IMR-90 (cell line): ENCODE measurements around the gene KATNB1. TPM values are rescaled to one million over a fixed set of nuclear protein-coding genes. Genes with fewer than 3 reads are reported as not detected.

ENCODE experiments used
- ATAC-seq: fragments of 200-7000 bp; cut with Tn5 transposase; 2 replicates; pipeline ENCODE4 v1.9.1; 2020; ENCODE audit warnings: low read depth, mild to moderate bottlenecking, moderate library complexity
- BruUV-seq: library from RNA; stranded (reverse); fragments of 400-500 nt; replicated peaks from 2 replicates; lab custom pipeline; 2021; lab: Mats Ljungman, UMichigan
- CTCF ChIA-PET: fragments of 300-600 bp; formaldehyde crosslinking; extraction: SDS; loops from one replicate; lab custom pipeline; 2021; ENCODE audit warnings: antibody characterized with exemption; lab: Yijun Ruan, JAX
- POLR2A ChIA-PET: fragments of 300-600 bp; sonication (Branson Sonifier 250); formaldehyde crosslinking; loops from one replicate; lab custom pipeline; 2022; ENCODE audit warnings: antibody characterized with exemption; ENCODE audit not compliant: unreplicated experiment; lab: Charles Lee
- DNase-seq: peaks from one replicate; pipeline ENCODE4 v3.0.0; 2013
- H2AFZ ChIP-seq: replicated peaks from 2 replicates; pipeline ENCODE3; 2013; ENCODE audit warnings: low read length, mild to moderate bottlenecking; ENCODE audit not compliant: poor library complexity
- H2AK5ac ChIP-seq: 2 replicates; pipeline ENCODE4 v1.6.1; 2013; ENCODE audit warnings: low read depth, low read length, inconsistent platforms
- H2AK9ac ChIP-seq: replicated peaks from 2 replicates; pipeline ENCODE3; 2013; ENCODE audit warnings: mild to moderate bottlenecking, low read depth, low read length, moderate library complexity; ENCODE audit not compliant: poor library complexity
- H2BK120ac ChIP-seq: 2 replicates; pipeline ENCODE4 v1.6.1; 2013; ENCODE audit warnings: low read depth, low read length, inconsistent platforms
- H2BK15ac ChIP-seq: 3 replicates; pipeline ENCODE4 v1.6.1; 2013; ENCODE audit warnings: low read depth, low read length, inconsistent platforms
- H2BK20ac ChIP-seq: 2 replicates; pipeline ENCODE4 v1.6.1; 2013; ENCODE audit warnings: low read depth, mild to moderate bottlenecking, inconsistent platforms, low read length, moderate library complexity
- H2BK5ac ChIP-seq: 2 replicates; pipeline ENCODE4 v1.6.1; 2013; ENCODE audit warnings: mild to moderate bottlenecking, low read depth, low read length, inconsistent platforms; ENCODE audit not compliant: poor library complexity, severe bottlenecking
- H3K14ac ChIP-seq: replicated peaks from 2 replicates; pipeline ENCODE4 v1.6.1; 2013; ENCODE audit warnings: low read depth, low read length, inconsistent platforms
- H3K18ac ChIP-seq: 2 replicates; pipeline ENCODE4 v1.6.1; 2013; ENCODE audit warnings: low read depth, low read length, control low read depth
- H3K23ac ChIP-seq: 2 replicates; pipeline ENCODE4 v1.6.1; 2013; ENCODE audit warnings: low read depth, low read length, inconsistent platforms
- H3K27ac ChIP-seq: 2 replicates; pipeline ENCODE4 v1.5.1; 2013; ENCODE audit warnings: mild to moderate bottlenecking, control low read depth, low read length; ENCODE audit not compliant: insufficient read depth
- H3K27me3 ChIP-seq: 2 replicates; pipeline ENCODE4 v1.6.1; 2013; ENCODE audit warnings: low read length; ENCODE audit not compliant: control insufficient read depth, insufficient read depth
- H3K36me3 ChIP-seq: 2 replicates; pipeline ENCODE4 v1.6.1; 2013; ENCODE audit warnings: low read length, mixed read lengths; ENCODE audit not compliant: control insufficient read depth, insufficient read depth
- H3K4ac ChIP-seq: 2 replicates; pipeline ENCODE4 v1.6.1; 2013; ENCODE audit warnings: low read depth, low read length, inconsistent platforms
- H3K4me1 ChIP-seq: 2 replicates; pipeline ENCODE4 v1.6.1; 2013; ENCODE audit warnings: low read length, mixed read lengths; ENCODE audit not compliant: control insufficient read depth, insufficient read depth
- H3K4me2 ChIP-seq: 2 replicates; pipeline ENCODE4 v1.6.1; 2013; ENCODE audit warnings: low read depth, mild to moderate bottlenecking, control low read depth, low read length, moderate library complexity
- H3K4me3 ChIP-seq: 2 replicates; pipeline ENCODE4 v1.5.1; 2013; ENCODE audit warnings: low read depth, mild to moderate bottlenecking, control low read depth, low read length, moderate library complexity; ENCODE audit not compliant: insufficient read depth
- H3K56ac ChIP-seq: 2 replicates; pipeline ENCODE4 v1.6.1; 2013; ENCODE audit warnings: low read length, inconsistent platforms; ENCODE audit not compliant: insufficient read depth; ENCODE audit errors: extremely low read depth
- H3K79me1 ChIP-seq, 2 experiments: 2 replicates each; pipeline ENCODE4 v1.6.1; 2013; ENCODE audit warnings: low read length in 2 of 2, inconsistent platforms in 1 of 2, low read depth in 1 of 2
- H3K9ac ChIP-seq: 2 replicates; pipeline ENCODE4 v1.6.1; 2013; ENCODE audit warnings: low read depth, low read length, control low read depth
- H3K9me1 ChIP-seq: 2 replicates; pipeline ENCODE4 v1.6.1; 2013; ENCODE audit warnings: low read length, inconsistent platforms; ENCODE audit not compliant: insufficient read depth
- H3K9me3 ChIP-seq: 2 replicates; pipeline ENCODE4 v1.6.1; 2013; ENCODE audit warnings: low read length; ENCODE audit not compliant: control insufficient read depth, insufficient read depth
- H4K20me1 ChIP-seq: 2 replicates; pipeline ENCODE4 v1.6.1; 2013; ENCODE audit warnings: low read length, inconsistent platforms; ENCODE audit not compliant: insufficient read depth
- H4K5ac ChIP-seq: 2 replicates; pipeline ENCODE4 v1.6.1; 2013; ENCODE audit warnings: mild to moderate bottlenecking, low read depth, low read length, control low read depth
- H4K8ac ChIP-seq, 2 experiments: 2 replicates each; pipeline ENCODE4 v1.6.1; 2013; ENCODE audit warnings: low read depth in 2 of 2, low read length in 2 of 2, control low read depth in 1 of 2, inconsistent platforms in 1 of 2
- H4K91ac ChIP-seq: 2 replicates; pipeline ENCODE4 v1.6.1; 2013; ENCODE audit warnings: low read depth, low read length, inconsistent platforms; ENCODE audit not compliant: insufficient read depth
- BHLHE40 ChIP-seq: fragments of 150-350 bp; IDR thresholded peaks from 2 replicates; pipeline ENCODE4 v1.6.1; 2016; ENCODE audit warnings: mild to moderate bottlenecking, low read depth, low read length
- CEBPB ChIP-seq: IDR thresholded peaks from 2 replicates; pipeline ENCODE4 v1.6.1; 2012; ENCODE audit warnings: low read depth, low read length, improper control_type of control experiment
- CHD1 ChIP-seq: IDR thresholded peaks from 2 replicates; pipeline ENCODE4 v1.6.1; 2012; ENCODE audit warnings: low read depth, low read length, improper control_type of control experiment
- FOS ChIP-seq: fragments of 150-350 bp; IDR thresholded peaks from 2 replicates; pipeline ENCODE4 v1.6.1; 2016; ENCODE audit warnings: low read depth, low read length
- MAFK ChIP-seq: IDR thresholded peaks from 2 replicates; pipeline ENCODE4 v1.6.1; 2012; ENCODE audit warnings: low read depth, low read length, improper control_type of control experiment
- MAZ ChIP-seq: IDR thresholded peaks from 2 replicates; pipeline ENCODE4 v1.6.1; 2012; ENCODE audit warnings: low read depth, mild to moderate bottlenecking, low read length, improper control_type of control experiment, moderate library complexity, borderline replicate concordance
- MXI1 ChIP-seq: IDR thresholded peaks from 2 replicates; pipeline ENCODE4 v1.6.1; 2012; ENCODE audit warnings: low read depth, mild to moderate bottlenecking, low read length, moderate library complexity, borderline replicate concordance
- NFE2L2 ChIP-seq: fragments of 150-350 bp; IDR thresholded peaks from 2 replicates; pipeline ENCODE4 v1.6.1; 2016; ENCODE audit warnings: low read depth, mild to moderate bottlenecking, low read length
- POLR2A ChIP-seq: IDR thresholded peaks from 2 replicates; pipeline ENCODE4 v1.6.1; 2012; ENCODE audit warnings: mild to moderate bottlenecking, low read depth, low read length
- RAD21 ChIP-seq: IDR thresholded peaks from 2 replicates; pipeline ENCODE4 v1.6.1; 2012; ENCODE audit warnings: low read length, improper control_type of control experiment
- RCOR1 ChIP-seq: IDR thresholded peaks from 2 replicates; pipeline ENCODE4 v1.6.1; 2012; ENCODE audit warnings: mild to moderate bottlenecking, low read length, improper control_type of control experiment; ENCODE audit not compliant: insufficient replicate concordance
- RFX5 ChIP-seq: IDR thresholded peaks from 2 replicates; pipeline ENCODE4 v1.8.0; 2012; ENCODE audit warnings: low read depth, mild to moderate bottlenecking, low read length, moderate library complexity
- SMC3 ChIP-seq: fragments of 150-350 bp; IDR thresholded peaks from 2 replicates; pipeline ENCODE4 v1.6.1; 2016; ENCODE audit warnings: low read depth, mild to moderate bottlenecking, antibody characterized with exemption, low read length, moderate library complexity
- WGBS, 2 experiments: methylation state at CpG; one replicate each; pipeline versions ENCODE4 v1.1.5 to v1.1.7; 2013; ENCODE audit warnings: missing lambda C conversion rate in 2 of 2; ENCODE audit not compliant: insufficient read length in 1 of 2; ENCODE audit errors: extremely low coverage in 2 of 2; 5-methylcytosine and 5-hydroxymethylcytosine counted together
- dilution Hi-C: fragments of 300-500 bp; cut with HindIII; formaldehyde crosslinking; loops from one replicate; pipeline ENCODE4 v1.14.3; 2018; ENCODE audit warnings: low sequenced_read_pairs; ENCODE audit not compliant: unreplicated experiment
- in situ Hi-C: fragments of 300-500 bp; cut with MboI; formaldehyde crosslinking; loops from 3 replicates; pipeline ENCODE4 v1.14.3; 2019; ENCODE audit warnings: low sequenced_read_pairs, inconsistent platforms, mixed read lengths
- intact Hi-C: fragments of 100-400 bp; cut with micrococcal nuclease; formaldehyde crosslinking; loops from 2 replicates; pipeline ENCODE4 v1.10.0; 2022
- polyA plus RNA-seq, 3 experiments: library from polyadenylated mRNA; depleted of rRNA; stranded (reverse); fragments of >200 nt; gene quantifications; 2 replicates each; pipeline ENCODE4 v1.2.3, GENCODE V29; 2012; ENCODE audit warnings: low replicate concordance in 1 of 3
- total RNA-seq: library from RNA; depleted of rRNA; stranded (reverse); fragments of >200 nt; gene quantifications from 2 replicates; pipeline ENCODE4 v1.2.3, GENCODE V29; 2012
- TF ChIP-seq, protein P1 (sequence below): fragments of 150-350 bp; IDR thresholded peaks from 2 replicates; pipeline ENCODE4 v1.6.1; 2017; ENCODE audit warnings: mild to moderate bottlenecking, antibody characterized with exemption, low read length, low read depth
- TF ChIP-seq, protein P2 (sequence below): fragments of 150-350 bp; IDR thresholded peaks from 2 replicates; pipeline ENCODE4 v1.6.1; 2016; ENCODE audit warnings: low read depth, mild to moderate bottlenecking, low read length, moderate library complexity, borderline replicate concordance
- TF ChIP-seq, protein P3 (sequence below): conservative IDR thresholded peaks from 2 replicates; pipeline ENCODE4 v1.5.1; 2012; ENCODE audit warnings: mild to moderate bottlenecking, low read depth, low read length, improper control_type of control experiment

KATNB1 gene
- total and polyA plus RNA-seq, 2 of the 4 experiments (the other 2 are of a cell fraction) = 10.9 to 23.5 TPM

DNA sequence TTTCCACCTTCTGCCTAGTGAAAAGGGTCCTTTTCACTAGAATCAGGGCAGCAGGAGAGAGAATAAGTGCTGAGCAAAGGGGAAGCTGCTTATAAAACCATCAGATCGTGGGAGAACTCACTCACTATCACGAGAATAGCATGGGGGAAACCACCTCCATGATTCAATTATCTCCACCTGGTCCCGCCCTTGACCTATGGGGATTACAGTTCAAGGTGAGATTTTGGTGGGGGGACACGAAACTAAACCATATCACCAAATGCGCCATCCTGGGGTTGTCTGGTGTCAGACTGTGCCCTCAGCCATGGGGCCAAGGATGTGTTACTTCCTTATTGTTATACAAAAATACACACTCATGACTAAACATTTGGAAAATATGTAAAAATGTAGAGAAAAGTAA is 10.4 kb upstream of the KATNB1 start:
- Histone ChIP-seq H3K4me2 (no peak overlapping the region), H3K9ac (no peak overlapping the region), H2BK20ac (no peak overlapping the region), H4K20me1 (no peaks in the 10 kb centered on the region), H4K8ac (no peak overlapping the region), H2AK9ac (no peak overlapping the region), H4K91ac (no peak overlapping the region), H3K36me3 (no peaks in the 10 kb centered on the region), H3K4me3 (no peak overlapping the region), H2AFZ (no peak overlapping the region), H3K27ac (no peak overlapping the region), H3K18ac (no peak overlapping the region), H4K5ac (no peak overlapping the region), H3K23ac (no peak overlapping the region), H2BK15ac (no peak overlapping the region), H3K9me3 (no peaks in the 10 kb centered on the region), H3K27me3 (peaks cover 8% of the 10 kb centered on the region), H3K56ac (no peak overlapping the region), H3K9me1 (no peaks in the 10 kb centered on the region), H3K4ac (no peak overlapping the region), H2BK5ac (no peak overlapping the region), H3K14ac (no peak overlapping the region), H2BK120ac (no peak overlapping the region), H3K4me1 (no peaks in the 10 kb centered on the region), H3K79me1 (no peaks in the 10 kb centered on the region), H2AK5ac (no peak overlapping the region)
- intact Hi-C loops (no loop called here), in situ Hi-C loops (no loop called here), dilution Hi-C loops (no loop called here)
- no peak for ATAC-seq
- POLR2A ChIA-PET = no interaction called here
- no TSS peak for BruUV-seq
- no CpG with 5 or more reads among the region's 5 CpGs for WGBS, 2 experiments
- TF ChIP-seq RCOR1 (no peak), FOS (no peak), RAD21 (no peak), MXI1 (no peak), BHLHE40 (no peak), POLR2A (no peak), MAZ (no peak), NFE2L2 (no peak), SMC3 (no peak), MAFK (no peak), RFX5 (no peak), CHD1 (no peak), CEBPB (no peak)
- TF ChIP-seq, protein P1, sequence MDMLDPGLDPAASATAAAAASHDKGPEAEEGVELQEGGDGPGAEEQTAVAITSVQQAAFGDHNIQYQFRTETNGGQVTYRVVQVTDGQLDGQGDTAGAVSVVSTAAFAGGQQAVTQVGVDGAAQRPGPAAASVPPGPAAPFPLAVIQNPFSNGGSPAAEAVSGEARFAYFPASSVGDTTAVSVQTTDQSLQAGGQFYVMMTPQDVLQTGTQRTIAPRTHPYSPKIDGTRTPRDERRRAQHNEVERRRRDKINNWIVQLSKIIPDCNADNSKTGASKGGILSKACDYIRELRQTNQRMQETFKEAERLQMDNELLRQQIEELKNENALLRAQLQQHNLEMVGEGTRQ = no peak
- TF ChIP-seq, protein P2, sequence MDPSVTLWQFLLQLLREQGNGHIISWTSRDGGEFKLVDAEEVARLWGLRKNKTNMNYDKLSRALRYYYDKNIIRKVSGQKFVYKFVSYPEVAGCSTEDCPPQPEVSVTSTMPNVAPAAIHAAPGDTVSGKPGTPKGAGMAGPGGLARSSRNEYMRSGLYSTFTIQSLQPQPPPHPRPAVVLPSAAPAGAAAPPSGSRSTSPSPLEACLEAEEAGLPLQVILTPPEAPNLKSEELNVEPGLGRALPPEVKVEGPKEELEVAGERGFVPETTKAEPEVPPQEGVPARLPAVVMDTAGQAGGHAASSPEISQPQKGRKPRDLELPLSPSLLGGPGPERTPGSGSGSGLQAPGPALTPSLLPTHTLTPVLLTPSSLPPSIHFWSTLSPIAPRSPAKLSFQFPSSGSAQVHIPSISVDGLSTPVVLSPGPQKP = no peak
- TF ChIP-seq, protein P3, sequence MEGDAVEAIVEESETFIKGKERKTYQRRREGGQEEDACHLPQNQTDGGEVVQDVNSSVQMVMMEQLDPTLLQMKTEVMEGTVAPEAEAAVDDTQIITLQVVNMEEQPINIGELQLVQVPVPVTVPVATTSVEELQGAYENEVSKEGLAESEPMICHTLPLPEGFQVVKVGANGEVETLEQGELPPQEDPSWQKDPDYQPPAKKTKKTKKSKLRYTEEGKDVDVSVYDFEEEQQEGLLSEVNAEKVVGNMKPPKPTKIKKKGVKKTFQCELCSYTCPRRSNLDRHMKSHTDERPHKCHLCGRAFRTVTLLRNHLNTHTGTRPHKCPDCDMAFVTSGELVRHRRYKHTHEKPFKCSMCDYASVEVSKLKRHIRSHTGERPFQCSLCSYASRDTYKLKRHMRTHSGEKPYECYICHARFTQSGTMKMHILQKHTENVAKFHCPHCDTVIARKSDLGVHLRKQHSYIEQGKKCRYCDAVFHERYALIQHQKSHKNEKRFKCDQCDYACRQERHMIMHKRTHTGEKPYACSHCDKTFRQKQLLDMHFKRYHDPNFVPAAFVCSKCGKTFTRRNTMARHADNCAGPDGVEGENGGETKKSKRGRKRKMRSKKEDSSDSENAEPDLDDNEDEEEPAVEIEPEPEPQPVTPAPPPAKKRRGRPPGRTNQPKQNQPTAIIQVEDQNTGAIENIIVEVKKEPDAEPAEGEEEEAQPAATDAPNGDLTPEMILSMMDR = no peak
- CTCF ChIA-PET = no interaction called here
- no peak for DNase-seq
